GM18499 (cell line): ENCODE measurements around the gene ACOX3.
"Not testable (repeated sequence)": the region's sequence is repeated elsewhere in the genome, so short reads cannot be mapped to it uniquely, and the experiment has no call there.

Source experiments
- ATAC-seq: cut with Tn5 transposase; IDR thresholded peaks from one replicate; pipeline ENCODE4 v1.9.1; 2021; ENCODE audit warnings: moderate number of reproducible peaks; ENCODE audit not compliant: insufficient read depth, unreplicated experiment

ACOX3 gene

GRCh38 chr4:8364141-8364540 lies 76.4 kb downstream of the ACOX3 start:
- no peak for ATAC-seq

DNA sequence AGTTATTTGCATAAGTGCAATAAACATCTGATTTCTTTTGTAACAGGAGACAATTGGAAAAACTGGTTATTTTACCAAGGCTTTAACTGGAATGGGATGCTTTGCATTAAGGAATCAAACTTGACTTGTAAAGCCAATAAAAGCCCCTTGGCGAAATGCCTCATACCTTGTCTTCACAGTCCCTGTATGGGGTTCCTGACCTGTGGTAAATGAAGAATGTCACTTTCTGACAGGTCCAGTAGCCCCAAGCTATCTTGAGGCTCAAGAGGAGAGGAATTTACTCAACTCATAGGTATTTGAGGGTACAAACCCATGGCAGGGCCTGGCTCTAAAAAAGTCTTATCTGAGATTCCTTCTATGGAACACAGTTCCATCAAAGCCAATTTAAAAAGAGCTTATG lies 78.0 kb downstream of the ACOX3 start:
- ATAC-seq, result no peak

DNA sequence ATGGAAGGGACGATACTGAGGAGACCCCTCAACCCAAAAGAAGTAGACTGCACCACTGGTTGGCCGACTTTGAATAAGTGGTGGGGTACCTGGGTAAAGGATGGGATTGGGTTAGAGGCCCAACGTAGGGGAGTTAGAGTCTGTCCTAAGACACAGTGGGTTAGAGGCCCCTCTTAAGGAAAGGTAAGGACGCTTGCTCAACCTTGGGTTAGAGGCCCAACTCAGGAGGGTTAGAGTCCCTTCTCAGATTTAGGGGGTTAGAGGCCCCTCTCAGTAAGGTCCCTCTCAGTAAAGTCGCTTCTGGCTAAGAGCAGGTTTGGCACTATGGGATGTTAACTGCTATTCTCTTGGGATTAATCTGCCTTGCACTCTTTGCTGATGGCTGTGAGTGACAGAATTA lies 81.3 kb downstream of the ACOX3 start:
- ATAC-seq, result no peak

DNA sequence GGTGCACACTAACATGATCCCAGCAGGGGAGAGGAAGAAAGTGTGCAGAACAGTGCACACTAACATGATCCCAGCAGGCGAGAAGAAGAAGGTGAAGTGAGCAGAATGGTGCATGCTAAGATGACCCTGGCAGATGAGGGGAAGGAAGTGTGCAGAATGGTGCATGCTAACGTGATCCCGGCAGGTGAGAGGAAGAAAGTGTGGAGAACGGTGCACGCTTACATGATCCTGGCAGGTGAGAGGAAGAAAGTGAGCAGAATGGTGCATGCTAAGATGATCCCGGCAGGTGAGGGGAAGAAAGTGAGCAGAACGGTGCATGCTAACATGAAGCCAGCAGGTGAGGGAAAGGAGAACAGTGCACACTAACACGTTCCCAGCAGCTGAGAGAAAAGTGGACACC lies 83.7 kb downstream of the ACOX3 start:
- no peak for ATAC-seq

DNA sequence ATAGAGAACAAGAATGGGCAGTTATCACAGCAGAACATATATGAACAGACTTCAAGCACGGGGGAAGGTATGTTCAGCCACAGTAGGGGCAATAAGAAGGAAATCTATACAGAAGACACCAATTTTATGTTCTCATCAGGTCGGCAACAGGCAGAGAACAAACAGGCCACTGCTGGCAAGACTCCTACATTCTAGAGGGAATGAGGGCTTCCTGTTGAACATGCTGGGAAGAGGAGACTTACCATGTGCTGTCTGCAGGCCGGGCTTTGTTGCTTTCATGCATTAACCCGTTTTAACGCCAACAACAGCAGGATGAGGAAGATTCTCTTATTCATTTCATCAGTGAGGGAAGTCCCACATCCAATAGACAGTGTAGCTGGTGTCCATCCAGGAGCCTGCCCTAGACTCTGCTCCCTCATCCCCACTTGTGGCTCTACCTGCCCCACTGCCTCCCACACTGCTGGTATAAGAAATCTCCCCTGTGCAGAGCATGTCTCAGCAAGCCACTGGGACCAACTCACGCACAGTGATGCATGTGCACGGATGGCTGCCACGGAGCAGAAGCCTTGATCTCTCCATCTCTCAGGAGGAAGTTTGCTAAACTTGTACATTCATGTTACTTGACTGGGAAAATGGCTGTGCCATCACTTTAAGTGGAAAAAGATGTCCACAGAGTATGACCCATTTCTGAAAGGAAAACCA lies 84.5 kb downstream of the ACOX3 start:
- ATAC-seq, result no peak

DNA sequence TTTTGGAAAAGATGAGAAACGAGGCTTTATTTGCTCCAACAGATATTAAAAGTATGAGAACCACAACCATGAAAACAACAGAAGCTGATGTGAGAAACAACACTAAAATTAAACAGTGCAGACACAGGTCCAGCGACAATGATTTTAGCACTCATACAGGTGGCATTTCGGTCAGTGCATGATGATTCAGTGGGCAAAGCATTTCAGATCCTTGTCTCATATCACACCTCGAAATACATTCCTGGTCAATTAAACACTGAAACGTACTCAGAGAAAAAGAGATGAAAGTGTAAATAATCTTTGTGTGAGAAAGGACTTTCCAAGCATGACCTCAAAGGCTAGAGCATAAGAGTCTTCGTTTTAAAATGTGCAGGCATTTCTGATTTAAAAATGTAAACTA lies 85.2 kb downstream of the ACOX3 start:
- ATAC-seq, result no peak

- no peak for ATAC-seq
Observed at GRCh38 chr4:8353912-8354453, 86.5 kb downstream of the ACOX3 start.

DNA sequence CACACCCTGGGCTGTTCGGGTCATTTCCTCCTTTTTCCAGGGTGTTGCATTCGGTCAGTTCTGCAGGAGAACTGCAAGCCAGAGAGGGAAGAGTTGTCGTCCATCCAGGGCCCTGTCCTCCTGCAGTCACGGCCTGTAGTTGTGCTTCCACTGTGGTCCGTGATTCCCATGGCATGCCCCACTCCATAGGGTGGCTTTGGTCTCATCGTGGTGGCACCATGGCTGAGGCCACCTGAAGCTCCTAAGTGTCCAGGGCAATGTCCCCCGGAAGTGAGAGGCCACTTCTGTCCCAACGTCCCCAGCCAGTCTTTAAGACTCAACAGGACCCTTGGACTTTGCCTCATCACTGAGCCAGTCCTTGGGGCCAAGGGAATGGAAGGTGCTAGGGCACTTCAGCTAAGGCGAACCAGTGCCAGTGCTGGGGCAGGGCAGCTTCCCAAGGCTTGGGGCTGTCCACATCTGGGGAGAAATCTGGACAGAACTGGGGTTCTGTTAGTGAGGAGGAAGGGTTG lies 87.3 kb downstream of the ACOX3 start:
- no peak for ATAC-seq

DNA sequence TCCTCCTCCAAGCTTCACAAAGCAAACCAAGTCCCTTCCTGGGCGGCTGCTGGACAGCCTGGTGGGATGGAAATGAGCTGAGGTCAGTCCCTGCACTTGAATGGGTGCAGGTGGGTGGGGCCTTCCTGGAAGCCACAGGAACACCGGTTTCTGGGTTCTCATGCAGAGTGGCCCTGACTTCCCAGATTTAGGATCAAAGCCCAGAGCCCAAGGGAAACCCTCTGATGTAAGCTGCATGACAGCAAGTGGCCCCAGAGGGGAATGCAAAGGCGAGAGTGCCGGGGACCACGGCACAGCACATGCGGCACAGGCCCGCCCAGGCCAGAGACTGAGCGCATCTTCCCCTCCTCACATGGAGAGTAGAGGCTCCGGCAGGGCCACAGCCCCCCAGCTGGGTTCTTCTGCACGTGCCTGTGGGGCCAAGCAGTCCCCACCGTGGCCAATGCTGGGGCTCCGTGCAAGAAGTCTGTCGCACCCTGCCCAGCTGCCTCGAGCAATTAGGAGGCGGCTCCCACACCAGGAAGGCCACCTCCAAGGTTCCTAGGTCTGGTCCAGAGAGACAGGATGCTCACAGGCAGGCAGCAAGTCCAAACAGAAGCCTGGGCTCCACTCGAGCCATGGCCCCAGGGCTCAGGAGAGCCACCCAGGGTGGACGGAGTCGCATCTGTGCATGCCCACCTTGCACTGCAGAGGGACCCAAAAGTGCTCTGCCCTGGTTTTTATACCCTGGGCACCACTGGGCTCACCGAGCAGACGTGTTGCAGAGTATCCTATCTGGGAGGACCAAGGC lies 88.0 kb downstream of the ACOX3 start:
- no peak for ATAC-seq

DNA sequence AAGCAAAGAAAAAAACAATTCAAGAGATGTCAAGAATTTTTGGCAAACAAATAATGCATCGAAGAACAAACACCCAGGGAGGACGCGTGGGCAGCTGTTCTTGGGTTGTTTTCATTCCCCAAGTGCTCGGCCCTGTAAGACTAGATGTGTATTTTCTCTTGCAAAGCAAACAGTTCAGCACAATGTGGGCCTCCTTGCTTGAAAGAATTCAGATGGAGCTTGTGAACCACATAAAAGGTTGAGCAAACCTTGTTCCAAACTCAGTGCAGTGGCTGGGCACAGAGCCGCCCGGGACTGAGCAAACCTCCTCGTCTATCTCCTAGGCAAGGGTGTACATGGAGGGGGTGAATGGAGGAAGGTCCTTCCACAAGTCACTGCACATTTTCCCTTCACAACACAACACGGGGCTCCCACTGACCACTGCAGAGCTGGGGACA lies 88.6 kb downstream of the ACOX3 start:
- ATAC-seq, result no peak

- no peak for ATAC-seq
Observed at GRCh38 chr4:8350841-8351461, 89.6 kb downstream of the ACOX3 start.

GRCh38 chr4:8350352-8350751 lies 90.2 kb downstream of the ACOX3 start:
- no peak for ATAC-seq

DNA sequence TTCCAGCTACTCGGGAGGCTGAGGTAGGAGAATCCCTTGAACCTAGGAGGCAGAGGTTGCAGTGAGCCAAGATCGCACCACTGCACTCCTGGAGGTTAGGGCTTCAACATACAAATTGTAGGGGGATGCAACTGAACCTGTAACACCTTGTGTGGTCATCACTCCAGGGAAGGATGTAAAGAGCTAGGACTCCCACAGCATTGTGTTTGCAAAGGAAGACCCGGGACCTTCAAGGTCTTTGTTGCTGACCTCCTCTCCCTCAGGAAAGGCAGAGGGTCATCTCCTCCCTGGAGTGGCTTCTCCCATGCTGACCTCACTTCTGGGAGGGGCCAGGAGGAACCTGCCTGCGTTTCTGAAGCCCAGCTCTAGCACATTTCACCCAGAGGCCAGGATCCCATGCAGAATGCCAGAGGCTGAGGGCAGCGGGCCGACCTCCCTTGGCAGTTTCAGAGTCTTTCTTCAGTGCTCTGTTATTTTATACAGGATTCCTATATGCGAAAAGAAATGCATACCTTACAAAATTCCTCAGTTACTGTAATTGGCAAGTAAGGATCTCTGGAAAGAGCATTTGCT lies 90.8 kb downstream of the ACOX3 start:
- no peak for ATAC-seq

GRCh38 chr4:8349236-8349635 lies 91.3 kb downstream of the ACOX3 start:
- ATAC-seq, result not testable (repeated sequence)

- no peak for ATAC-seq
Observed at GRCh38 chr4:8348071-8348470, 92.5 kb downstream of the ACOX3 start.

DNA sequence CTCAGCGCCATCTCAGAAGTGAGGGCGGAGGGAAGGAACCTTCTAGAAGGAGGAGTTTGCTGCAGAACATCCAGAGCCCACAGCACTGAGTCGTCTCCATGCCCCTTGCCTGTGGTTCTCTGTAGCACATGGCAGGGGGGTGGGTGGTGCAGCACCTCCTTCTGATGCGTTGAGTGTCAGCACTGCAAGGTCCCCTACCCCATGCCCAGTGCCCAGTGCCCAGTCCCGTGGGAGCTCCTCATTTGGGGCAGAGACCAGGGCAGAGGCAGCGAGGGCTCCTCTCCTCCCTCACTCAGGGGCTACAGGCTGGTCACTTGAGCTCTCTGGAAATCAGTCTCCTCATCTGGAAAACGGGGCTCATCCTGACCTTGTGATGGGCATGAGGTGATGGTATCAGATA lies 92.9 kb downstream of the ACOX3 start:
- no peak for ATAC-seq

GRCh38 chr4:8346838-8347605 lies 93.5 kb downstream of the ACOX3 start:
- ATAC-seq, result no peak

- no peak for ATAC-seq
Observed at GRCh38 chr4:8345946-8346814, 94.3 kb downstream of the ACOX3 start.
